Caco-2 (cell line): Measurements from ENCODE around the gene EIF3K. TPM values are rescaled to one million over a fixed set of nuclear protein-coding genes. Genes with fewer than 3 reads are reported as not detected.

Source experiments
- BruUV-seq: library from RNA; stranded (reverse); fragments of 400-500 nt; replicated peaks from 2 replicates; lab custom pipeline; 2021; lab: Mats Ljungman, UMichigan
- CTCF ChIA-PET: fragments of 300-600 bp; sonication (Branson Sonifier 250); formaldehyde crosslinking; loops from one replicate; lab custom pipeline; 2022; ENCODE audit warnings: antibody characterized with exemption; lab: Charles Lee
- POLR2A ChIA-PET: fragments of 300-600 bp; sonication (Branson Sonifier 250); formaldehyde crosslinking; loops from one replicate; lab custom pipeline; 2022; ENCODE audit warnings: antibody characterized with exemption; lab: Charles Lee
- DNase-seq, 2 experiments: peaks; one replicate each; pipeline versions ENCODE4 v3.0.0 to v3.0.0-alpha.2; 2020 to 2022
- H3K27me3 ChIP-seq: replicated peaks from 2 replicates; pipeline ENCODE4 v1.6.0; 2011; ENCODE audit warnings: low read length; ENCODE audit not compliant: control insufficient read depth, insufficient read depth
- H3K36me3 ChIP-seq: 2 replicates; pipeline ENCODE4 v1.5.1; 2011; ENCODE audit warnings: low read length; ENCODE audit not compliant: control insufficient read depth, insufficient read depth
- H3K4me1 ChIP-seq: fragments of 250-450 bp; sonication (Bioruptor Pico); 2 replicates; pipeline ENCODE4 v1.5.1; 2020; ENCODE audit warnings: mild to moderate bottlenecking
- H3K4me3 ChIP-seq: 2 replicates; pipeline ENCODE4 v1.5.1; 2011; ENCODE audit warnings: low read depth, mild to moderate bottlenecking, control low read depth, low read length
- H3K9me3 ChIP-seq: fragments of 250-450 bp; sonication (Bioruptor Pico); 2 replicates; pipeline ENCODE4 v1.5.1; 2020; ENCODE audit warnings: mild to moderate bottlenecking, moderate library complexity
- H3K27ac Mint-ChIP-seq: one replicate; pipeline ENCODE4 v1.8.0; 2022; ENCODE audit warnings: mixed read lengths; ENCODE audit not compliant: unreplicated experiment
- H3K27me3 Mint-ChIP-seq: one replicate; pipeline ENCODE4 v1.8.0; 2022; ENCODE audit warnings: mixed read lengths; ENCODE audit not compliant: insufficient read depth, unreplicated experiment
- H3K36me3 Mint-ChIP-seq: one replicate; pipeline ENCODE4 v1.8.0; 2022; ENCODE audit warnings: mild to moderate bottlenecking, mixed read lengths; ENCODE audit not compliant: insufficient read depth, unreplicated experiment
- H3K4me1 Mint-ChIP-seq: one replicate; pipeline ENCODE4 v1.8.0; 2022; ENCODE audit warnings: low read depth, mixed read lengths; ENCODE audit not compliant: unreplicated experiment
- H3K4me3 Mint-ChIP-seq: one replicate; pipeline ENCODE4 v1.8.0; 2022; ENCODE audit warnings: mild to moderate bottlenecking, moderate library complexity, mixed read lengths; ENCODE audit not compliant: unreplicated experiment
- H3K9me3 Mint-ChIP-seq: one replicate; pipeline ENCODE4 v1.8.0; 2022; ENCODE audit warnings: mixed read lengths; ENCODE audit not compliant: unreplicated experiment
- intact Hi-C: fragments of 100-400 bp; cut with micrococcal nuclease; formaldehyde crosslinking; loops from one replicate; pipeline ENCODE4 v1.10.0; 2022; ENCODE audit not compliant: unreplicated experiment
- total RNA-seq: library from RNA; stranded (reverse); gene quantifications from 2 replicates; pipeline ENCODE4 v1.2.3, GENCODE V29; 2022
- TF ChIP-seq, protein P1 (sequence below), 2 experiments: fragments of 200-600 bp in 1 of 2; IDR thresholded peaks; 1 replicate in 1 of 2; 2 replicates in 1 of 2; pipeline versions ENCODE4 v1.5.1 to v1.8.0; 2011 to 2022; ENCODE audit warnings: antibody characterized with exemption in 1 of 2, control low read depth in 1 of 2, inconsistent platforms in 1 of 2, low read depth in 1 of 2, low read length in 1 of 2, mild to moderate bottlenecking in 1 of 2, moderate library complexity in 1 of 2; ENCODE audit not compliant: insufficient read depth in 1 of 2, severe bottlenecking in 1 of 2, unreplicated experiment in 1 of 2

Gene EIF3K
- total RNA-seq, 1 experiment from 2014 or later, result 354 TPM

DNA sequence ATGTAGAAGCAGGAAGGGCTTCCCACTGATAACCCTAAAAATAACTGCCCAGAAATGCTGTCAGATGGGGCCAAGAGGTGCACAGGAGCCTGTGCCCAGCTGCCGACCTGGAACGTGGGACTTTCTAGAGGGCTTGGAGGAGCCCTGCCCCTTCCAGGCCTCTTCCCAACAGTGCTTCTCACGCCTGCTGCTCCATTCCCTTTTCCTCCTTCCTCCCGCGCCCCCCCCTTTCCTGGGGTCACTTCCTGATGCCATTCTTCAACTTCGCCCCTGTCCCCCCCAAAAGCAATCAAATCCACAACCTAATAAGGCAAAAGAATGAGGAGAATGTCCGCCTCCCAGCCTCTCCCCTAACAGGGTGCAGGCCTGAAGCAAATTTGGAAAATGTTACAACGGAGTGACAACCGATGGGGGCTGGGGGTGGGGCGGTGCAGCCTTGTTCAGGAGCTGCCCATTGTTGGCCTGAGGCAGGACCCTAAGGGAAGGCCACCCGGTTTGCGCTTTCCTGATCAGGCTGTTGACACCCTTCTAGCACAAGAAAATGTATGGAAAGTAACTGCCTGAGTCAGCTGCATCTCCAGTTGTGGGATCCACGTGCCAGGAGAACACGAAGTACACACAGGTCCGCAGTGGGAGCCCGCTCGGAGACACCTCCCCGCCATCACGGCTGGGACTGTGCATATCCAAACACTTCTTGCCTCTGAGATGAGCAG lies 47.1 kb downstream of the EIF3K start:
- Mint-ChIP-seq H3K36me3 (peaks cover 92% of the 10 kb centered on the region), H3K9me3 (no peaks in the 10 kb centered on the region), H3K4me1 (peaks cover 84% of the 10 kb centered on the region), H3K27me3 (no peaks in the 10 kb centered on the region), H3K27ac (peak overlapping the region; percentile 88), H3K4me3 (peak overlapping the region; percentile 69)
- no TSS peak for BruUV-seq
- DNase-seq, result peak; percentile 88 to 96
- Histone ChIP-seq H3K36me3 (peaks cover 4% of the 10 kb centered on the region; the same call in 1 of the 2 replicates), H3K4me1 (peaks cover 100% of the 10 kb centered on the region), H3K27me3 (no peaks in the 10 kb centered on the region), H3K9me3 (no peaks in the 10 kb centered on the region), H3K4me3 (no peak overlapping the region)
- POLR2A ChIA-PET, result interaction anchor here (0.6 to 0.7 kb wide), 2 partner anchors 19 to 264 kb away, joined by 3 to 6 read pairs; partner anchors contain the start of gene ACTN4
- TF ChIP-seq, protein P1, sequence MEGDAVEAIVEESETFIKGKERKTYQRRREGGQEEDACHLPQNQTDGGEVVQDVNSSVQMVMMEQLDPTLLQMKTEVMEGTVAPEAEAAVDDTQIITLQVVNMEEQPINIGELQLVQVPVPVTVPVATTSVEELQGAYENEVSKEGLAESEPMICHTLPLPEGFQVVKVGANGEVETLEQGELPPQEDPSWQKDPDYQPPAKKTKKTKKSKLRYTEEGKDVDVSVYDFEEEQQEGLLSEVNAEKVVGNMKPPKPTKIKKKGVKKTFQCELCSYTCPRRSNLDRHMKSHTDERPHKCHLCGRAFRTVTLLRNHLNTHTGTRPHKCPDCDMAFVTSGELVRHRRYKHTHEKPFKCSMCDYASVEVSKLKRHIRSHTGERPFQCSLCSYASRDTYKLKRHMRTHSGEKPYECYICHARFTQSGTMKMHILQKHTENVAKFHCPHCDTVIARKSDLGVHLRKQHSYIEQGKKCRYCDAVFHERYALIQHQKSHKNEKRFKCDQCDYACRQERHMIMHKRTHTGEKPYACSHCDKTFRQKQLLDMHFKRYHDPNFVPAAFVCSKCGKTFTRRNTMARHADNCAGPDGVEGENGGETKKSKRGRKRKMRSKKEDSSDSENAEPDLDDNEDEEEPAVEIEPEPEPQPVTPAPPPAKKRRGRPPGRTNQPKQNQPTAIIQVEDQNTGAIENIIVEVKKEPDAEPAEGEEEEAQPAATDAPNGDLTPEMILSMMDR (IDR thresholded peaks at IDR 0.05; ENCODE audit: insufficient read depth in 1 of 2, low read depth in 1 of 2, low read length in 1 of 2, severe bottlenecking in 1 of 2, unreplicated experiment in 1 of 2), result no peak
- CTCF ChIA-PET, result interaction anchor here (1.1 kb wide), 1 partner anchor 31 kb away, joined by 4 read pairs; no protein-coding TSS in a partner anchor
- intact Hi-C loops, result loop anchor here (1.0 kb wide), 1 partner anchor 17 kb away; no protein-coding TSS in a partner anchor

DNA sequence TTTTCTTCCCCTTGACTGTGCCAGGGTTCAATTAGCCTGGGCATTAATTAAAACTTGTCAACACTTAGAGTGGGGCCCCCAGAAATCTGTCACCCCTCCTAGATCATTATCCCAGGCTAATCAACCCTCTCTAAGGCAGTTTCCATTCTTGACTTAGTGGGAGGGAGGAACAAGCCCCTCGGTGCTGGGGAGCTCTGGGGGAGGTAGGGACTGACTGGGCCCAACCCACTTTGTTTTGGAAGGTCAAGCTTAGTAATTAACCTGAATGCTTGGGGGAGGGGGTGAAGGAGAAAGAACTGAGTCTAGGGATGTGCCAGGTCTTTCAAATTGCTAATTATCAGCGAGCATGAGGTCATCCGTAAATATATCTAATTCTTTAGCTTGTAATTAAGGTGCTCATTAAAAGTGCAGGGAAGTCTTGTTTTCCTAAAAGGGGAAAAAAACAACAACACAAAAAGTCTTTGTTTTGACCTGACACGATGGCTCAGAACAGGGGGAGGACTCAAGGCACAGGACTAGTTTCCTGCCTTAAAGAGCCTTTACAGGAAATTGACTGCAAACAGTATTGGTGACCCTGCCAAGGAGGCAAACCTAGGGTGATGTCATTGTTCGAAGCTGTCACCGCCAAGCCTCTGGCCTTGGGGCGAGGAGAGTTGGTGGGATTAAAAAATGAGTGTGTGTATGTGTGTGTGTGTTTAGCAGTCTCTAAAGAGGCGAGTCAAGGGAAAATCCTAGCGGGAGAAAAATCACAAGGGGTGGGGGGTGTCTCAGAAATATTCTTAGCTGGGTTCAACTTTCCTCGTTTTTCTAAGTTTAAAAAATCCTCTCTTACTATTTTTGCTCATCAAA lies 47.9 kb downstream of the EIF3K start:
- intact Hi-C loops, result loop anchor here (1.0 kb wide), 1 partner anchor 16 kb away; no protein-coding TSS in a partner anchor
- H3K27me3 ChIP-seq, result no peaks in the 10 kb centered on the region
- CTCF ChIA-PET, result interaction anchor here (0.5 to 1.1 kb wide), 2 partner anchors 32 to 106 kb away, joined by 3 to 4 read pairs; no protein-coding TSS in a partner anchor

More for the DNA sequence above, 47.9 kb downstream of the EIF3K start:
- Mint-ChIP-seq H3K4me1 (peaks cover 86% of the 10 kb centered on the region), H3K27ac (peak overlapping the region; percentile 88), H3K36me3 (peaks cover 92% of the 10 kb centered on the region), H3K27me3 (no peaks in the 10 kb centered on the region), H3K9me3 (no peaks in the 10 kb centered on the region), H3K4me3 (peak overlapping the region; percentile 69)
- TF ChIP-seq, protein P1 (IDR thresholded peaks at IDR 0.05; ENCODE audit: insufficient read depth in 1 of 2, low read depth in 1 of 2, low read length in 1 of 2, severe bottlenecking in 1 of 2, unreplicated experiment in 1 of 2), result no peak
- POLR2A ChIA-PET, result interaction anchor here (0.6 to 0.7 kb wide), 2 partner anchors 20 to 264 kb away, joined by 3 to 6 read pairs; partner anchors contain the start of gene ACTN4
- peaks cover 100% of the 10 kb centered on the region for H3K4me1 ChIP-seq
- H3K36me3 ChIP-seq, result peaks cover 4% of the 10 kb centered on the region; the same call in 1 of the 2 replicates
- no peak for DNase-seq
- H3K4me3 ChIP-seq, result no peak overlapping the region
- no peaks in the 10 kb centered on the region for H3K9me3 ChIP-seq
- BruUV-seq, result TSS peak; percentile 16
